Renal pelvis (tissue), 4 donors: Measurements from ENCODE around the gene SPRED2. TPM values are rescaled to one million over a fixed set of nuclear protein-coding genes. Genes with fewer than 3 reads are reported as not detected.

Experiments used
- DNase-seq: peaks from one replicate; pipeline ENCODE4 v3.0.0-alpha.2; 2013
- polyA plus RNA-seq, 3 donors: library from polyadenylated mRNA; unstranded; fragments of 120-200 nt; gene quantifications; one replicate each; pipeline ENCODE4 v1.2.1, GENCODE V29; 2013; ENCODE audit not compliant: insufficient read length in 3 of 3

Gene SPRED2
- polyA plus RNA-seq, 3 donors: 35.3 to 35.6 (median 35.5) TPM

DNA sequence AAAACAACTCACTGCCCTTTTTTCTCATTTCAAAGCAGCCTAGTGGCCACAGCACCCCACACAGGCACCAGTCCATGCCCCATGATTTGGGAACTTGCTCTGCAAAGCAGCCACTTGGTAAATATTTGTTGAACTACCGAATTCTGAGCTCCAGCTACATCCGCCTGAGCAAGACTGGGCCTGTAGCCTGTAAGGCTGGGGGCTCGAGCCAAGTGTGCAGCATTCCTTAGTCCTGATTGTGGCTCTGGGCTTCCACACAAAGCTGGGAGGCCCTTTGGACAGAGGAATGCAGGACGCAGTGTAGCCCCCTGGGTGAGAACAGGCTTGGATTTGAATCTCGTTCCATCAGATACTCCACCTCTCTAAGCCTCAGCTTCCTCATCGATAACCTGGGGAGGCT, 116.3 kb downstream of the SPRED2 start:
- no peak for DNase-seq

- DNase-seq: no peak
These were observed 117.5 kb downstream of the SPRED2 start for GRCh38 chr2:65314801-65315441.

- no peak for DNase-seq
These were observed 118.5 kb downstream of the SPRED2 start for GRCh38 chr2:65313954-65314256.

DNA sequence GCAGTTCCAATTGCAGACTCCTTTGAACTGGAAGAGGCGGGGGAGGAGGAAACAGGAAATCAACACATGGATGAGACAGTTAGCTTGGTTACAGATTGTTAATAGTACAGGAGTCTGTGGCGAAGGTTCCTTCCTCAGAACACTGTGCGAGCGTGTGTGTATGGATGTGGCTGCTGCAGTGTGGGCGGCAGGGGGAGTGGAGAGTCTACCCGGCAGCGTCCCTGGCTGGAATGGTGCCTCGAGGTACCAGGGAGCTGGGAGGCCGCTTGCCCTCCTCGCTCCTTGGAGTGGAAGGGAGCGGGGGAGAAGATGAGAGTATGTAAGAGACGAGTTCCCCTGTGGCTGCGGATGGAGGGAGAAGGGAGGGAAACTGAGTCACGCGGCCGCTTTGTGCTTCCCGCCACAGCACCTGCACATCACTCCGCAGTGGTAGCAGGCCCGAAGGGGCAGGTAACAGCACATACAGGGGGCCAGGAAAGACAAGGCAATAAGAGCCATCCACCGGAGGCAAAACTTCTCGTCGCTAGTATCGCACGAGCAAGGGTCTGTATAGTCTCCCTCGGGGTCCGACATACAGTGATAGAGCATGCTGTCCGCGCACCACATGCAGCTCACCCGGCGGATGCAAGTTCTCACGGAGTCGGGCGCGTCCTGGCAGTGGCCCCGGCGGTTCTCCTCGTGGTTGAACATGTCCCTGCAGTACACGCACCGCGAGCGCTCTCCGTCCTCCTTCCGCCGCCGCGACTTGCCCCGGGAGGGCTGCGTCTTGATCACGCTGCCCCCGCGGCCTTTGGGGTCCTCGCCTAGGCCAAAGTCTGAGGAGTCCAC, 119.1 kb downstream of the SPRED2 start:
- no peak for DNase-seq

DNA sequence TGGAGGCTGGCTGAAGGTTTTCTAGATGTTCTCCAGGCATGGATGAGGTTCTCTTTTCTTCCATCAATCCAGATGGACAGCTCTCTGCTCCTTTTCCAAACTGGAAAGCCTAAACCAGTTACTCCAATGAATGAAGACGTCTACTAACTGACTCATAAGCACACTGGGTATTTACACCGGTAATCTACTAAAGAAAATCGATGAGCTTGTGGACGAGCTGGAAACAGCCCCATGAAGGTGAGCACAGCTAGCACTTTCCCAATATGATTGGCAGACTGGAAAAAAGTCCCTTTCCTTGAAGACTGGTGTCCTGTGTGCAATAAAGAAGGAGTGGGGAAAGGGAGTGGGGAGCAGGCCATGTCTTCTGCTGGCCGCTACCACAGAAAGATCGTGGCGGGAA, 120.8 kb downstream of the SPRED2 start:
- no peak for DNase-seq

GRCh38 chr2:65311049-65311448, 121.3 kb downstream of the SPRED2 start:
- DNase-seq: no peak

DNA sequence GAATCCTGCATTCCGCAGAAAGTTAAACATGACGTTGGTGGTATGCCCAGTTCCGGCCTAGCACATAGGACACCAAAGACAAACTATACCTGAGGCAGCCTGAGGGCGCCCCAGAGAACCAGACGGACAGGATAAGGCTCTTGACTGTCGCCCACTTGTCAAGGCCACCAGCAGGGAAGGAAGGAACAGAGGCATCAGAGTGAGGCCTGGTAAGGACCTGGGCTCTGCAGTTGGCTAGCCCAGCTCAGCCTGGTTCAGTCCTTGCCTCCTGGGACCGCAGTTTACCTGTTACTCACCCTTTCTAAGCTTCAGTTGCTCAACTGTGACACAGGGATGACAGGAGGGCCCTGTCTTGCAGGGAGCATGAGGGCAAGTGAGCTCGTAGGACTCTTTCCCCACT, 122.7 kb downstream of the SPRED2 start:
- DNase-seq: no peak

- no peak for DNase-seq
These were observed 126.5 kb downstream of the SPRED2 start for GRCh38 chr2:65305934-65306333.

DNA sequence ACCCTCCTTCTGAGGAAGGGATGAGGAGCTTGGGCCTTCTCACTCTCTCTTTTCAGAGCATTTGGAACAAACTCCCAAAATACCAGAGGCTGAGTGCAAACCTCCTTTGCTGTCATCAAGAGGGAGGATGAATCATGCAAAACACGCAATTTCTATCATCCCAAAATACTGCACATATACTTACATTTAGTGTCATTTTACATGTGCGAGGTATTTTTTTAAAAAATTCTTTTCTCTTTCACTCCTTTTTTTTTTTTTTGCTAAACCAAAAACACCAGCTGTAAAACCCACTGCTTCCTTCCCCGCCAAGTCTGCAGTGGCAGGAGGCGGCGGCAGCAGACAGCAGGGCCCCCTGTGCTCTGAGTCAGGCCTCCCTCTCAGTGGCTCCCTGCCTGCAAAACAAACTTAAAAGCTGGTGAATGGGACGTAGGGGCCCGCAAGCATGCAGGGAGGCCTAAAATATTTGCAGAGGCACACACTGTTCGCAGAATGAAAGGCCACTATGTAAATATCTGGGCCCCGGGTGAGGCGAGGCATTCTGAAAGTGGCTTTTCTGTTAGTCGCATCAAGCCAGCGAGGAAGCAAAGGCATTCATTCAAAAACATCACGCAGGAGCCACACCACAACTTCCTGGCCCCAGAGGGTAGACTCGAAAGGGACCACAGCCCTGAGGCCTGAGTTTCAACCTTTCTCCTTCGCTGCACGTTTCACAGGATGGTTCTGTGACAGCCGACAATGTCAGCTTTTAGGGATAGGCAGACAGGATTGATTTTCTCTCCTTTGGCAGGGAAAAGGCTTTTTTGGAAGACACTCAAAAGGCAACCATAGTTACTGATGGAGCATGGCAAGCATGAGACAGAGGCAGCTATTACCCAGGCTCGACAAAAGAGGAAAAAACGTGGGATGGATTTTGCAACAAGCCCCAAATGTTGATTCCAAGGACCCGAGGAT, 131.4 kb downstream of the SPRED2 start:
- DNase-seq: no peak

DNA sequence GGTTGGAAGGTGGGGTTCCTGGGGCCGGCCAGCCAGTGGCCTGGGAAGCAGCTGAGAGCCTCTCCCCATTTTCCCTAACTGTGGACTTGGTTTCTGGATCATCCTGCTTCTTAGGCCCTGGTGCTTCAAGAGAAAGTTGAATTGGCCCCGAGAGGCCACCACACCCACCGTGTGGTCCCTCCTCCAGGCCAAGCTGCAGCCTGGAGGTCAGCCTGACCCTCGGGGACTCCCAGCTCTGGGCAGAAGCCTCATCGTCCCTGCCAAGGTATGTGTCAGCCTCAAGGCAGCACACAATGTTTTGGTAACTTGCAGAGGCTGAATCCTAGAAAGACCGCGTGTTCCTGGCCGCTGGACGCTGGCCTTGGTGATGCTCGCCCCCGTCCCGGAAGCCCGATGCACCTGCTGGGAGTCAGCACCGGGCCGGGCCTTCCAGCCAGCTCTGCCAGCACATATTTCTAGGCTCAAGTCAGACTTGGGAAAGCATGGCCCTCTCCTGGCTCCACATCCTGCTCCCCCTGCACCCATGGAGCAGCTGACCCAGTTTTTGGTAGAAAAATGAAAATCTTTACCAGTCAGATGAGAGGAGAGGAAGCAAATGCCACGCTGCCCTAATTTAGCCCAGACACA, 132.2 kb downstream of the SPRED2 start:
- DNase-seq: no peak

DNA sequence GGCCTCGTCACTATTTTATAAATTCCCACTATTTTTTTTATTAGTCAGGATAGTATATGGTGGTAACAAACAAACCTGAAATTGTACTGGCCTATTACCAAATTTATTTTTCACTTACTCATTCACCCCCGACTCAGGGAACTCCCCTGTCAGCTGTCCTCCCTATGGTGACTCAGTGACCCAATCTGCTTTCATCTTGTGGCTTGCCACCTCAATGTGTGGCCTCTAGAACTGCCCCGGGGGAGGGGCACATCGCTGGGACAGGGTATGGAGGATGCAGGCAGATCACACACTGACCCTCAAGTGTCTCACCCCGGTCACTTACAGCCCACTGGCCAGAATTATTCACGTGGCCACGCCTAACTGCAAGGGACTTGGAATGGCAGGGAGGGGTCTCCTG, 133.2 kb downstream of the SPRED2 start:
- no peak for DNase-seq

DNA sequence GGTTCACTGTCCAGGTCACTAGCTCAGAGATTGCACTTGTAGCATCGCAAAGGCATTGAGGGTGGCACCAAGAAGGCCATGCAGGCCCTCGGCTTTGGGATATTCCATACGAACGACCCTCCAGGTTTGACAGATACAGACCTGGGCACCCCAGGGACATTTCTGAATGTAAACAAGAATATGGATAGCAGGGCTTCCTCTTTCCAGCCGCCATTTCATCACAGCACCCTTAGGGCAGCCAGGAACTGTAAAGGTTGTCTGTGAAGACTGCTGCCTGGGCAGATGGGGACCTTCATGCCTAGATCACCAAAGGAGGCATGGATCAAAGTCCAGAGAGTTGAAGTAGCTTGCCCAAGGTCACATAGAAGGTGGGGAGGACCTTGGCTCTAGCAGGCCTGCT, 134.3 kb downstream of the SPRED2 start:
- DNase-seq: no peak

- DNase-seq: no peak
These were observed 134.9 kb downstream of the SPRED2 start for GRCh38 chr2:65297544-65297943.

GRCh38 chr2:65296971-65297370, 135.4 kb downstream of the SPRED2 start:
- no peak for DNase-seq

GRCh38 chr2:65294701-65295100, 137.7 kb downstream of the SPRED2 start:
- DNase-seq: no peak

GRCh38 chr2:65294136-65294535, 138.3 kb downstream of the SPRED2 start:
- no peak for DNase-seq

- DNase-seq: no peak
These were observed 139.0 kb downstream of the SPRED2 start for GRCh38 chr2:65293376-65293775.

GRCh38 chr2:65292461-65293011, 139.9 kb downstream of the SPRED2 start:
- DNase-seq: no peak

- no peak for DNase-seq
These were observed 140.3 kb downstream of the SPRED2 start for GRCh38 chr2:65292106-65292400.

- no peak for DNase-seq
These were observed 140.9 kb downstream of the SPRED2 start for GRCh38 chr2:65291216-65292105.

DNA sequence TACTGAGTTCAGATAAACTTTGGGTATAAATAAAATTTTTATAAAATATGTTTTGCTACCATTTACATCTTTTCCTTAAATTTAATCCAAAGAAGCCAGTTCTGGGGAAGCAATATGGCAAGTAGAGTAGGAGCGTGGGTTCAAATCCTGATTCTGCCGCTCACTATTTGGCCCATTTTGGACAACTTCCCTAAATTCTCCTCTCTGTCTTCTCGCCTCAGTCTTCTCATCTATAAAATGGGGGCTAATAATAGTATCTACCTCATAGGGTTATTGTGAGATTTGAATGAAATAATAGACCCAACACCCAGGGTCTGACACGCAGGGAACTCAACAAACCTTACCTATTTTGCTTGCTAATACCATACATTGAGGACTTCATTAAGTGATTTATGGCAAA, 145.0 kb downstream of the SPRED2 start:
- DNase-seq: no peak
